ENCODE results near the gene UBE2C.

GRCh38 chr20:45863543-45864470 is 51.4 kb downstream of the UBE2C start:
- TF ChIP-seq ZNF263 (CRISPR knock-in tag; IDR thresholded peaks at IDR 0.05; ENCODE audit: low read depth) = no peak
- no peak for TF ChIP-seq NR3C1 (CRISPR knock-in tag; conservative IDR thresholded peaks at IDR 0.05; ENCODE audit: low read depth)
- no peak for TF ChIP-seq JAZF1 (CRISPR knock-in tag; IDR thresholded peaks at IDR 0.05)
